Measurements from ENCODE around the gene PRKAG2.
"Not testable (repeated sequence)": the region's sequence is repeated elsewhere in the genome, so short reads cannot be mapped to it uniquely, and the experiment has no call there.

PRKAG2 gene

GRCh38 chr7:151806204-151806603, 70.7 kb downstream of the PRKAG2 start:
- no peak for DNase-seq (ENCODE audit: low read depth in 2 of 3, low spot score in 2 of 3)

- no peak for DNase-seq (ENCODE audit: low read depth in 2 of 3, low spot score in 2 of 3)
Measured at GRCh38 chr7:151805191-151805590, 71.7 kb downstream of the PRKAG2 start.

GRCh38 chr7:151804756-151805155, 72.2 kb downstream of the PRKAG2 start:
- DNase-seq (ENCODE audit: low read depth in 2 of 3, low spot score in 2 of 3) = no peak

DNA sequence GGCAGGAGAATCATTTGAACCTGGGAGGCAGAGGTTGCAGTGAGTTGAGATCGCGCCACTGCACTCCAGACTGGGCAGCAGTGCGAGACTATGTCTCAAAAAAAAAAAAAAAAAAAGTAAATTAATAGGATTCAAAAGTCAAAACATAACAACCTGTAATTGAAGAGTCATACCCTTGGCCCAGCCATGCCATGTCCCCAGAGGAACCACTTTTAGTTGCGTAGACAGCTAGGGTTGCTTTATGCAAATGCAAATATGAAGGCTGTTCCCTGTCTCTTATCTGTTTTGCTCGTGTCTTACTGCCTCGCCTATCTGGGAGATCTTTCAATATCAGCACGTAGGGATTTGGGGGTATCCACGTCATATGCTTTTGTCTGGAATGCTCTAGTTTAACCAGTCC, 73.1 kb downstream of the PRKAG2 start:
- DNase-seq (ENCODE audit: low read depth in 2 of 3, low spot score in 2 of 3) = no peak

DNA sequence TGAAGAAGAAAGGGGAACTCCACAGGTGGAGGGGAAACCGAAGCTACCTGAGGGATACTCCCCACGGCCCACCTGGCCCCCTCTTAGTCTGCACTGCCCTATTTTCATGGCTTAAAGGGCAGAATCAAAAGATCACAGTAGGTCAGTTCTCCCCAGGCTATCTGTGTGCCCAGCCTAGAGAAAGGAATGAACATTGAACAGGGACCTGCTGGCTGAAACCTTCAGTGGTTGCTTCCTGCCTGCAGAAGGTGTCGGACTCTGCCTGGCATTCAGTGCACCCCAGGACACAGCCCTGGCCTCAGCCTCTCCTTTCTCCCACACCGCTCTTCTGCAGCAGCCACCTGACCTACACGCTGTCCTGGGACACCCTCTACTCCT, 74.5 kb downstream of the PRKAG2 start:
- no peak for DNase-seq (ENCODE audit: low read depth in 2 of 3, low spot score in 2 of 3)

- DNase-seq (ENCODE audit: low read depth in 2 of 3, low spot score in 2 of 3) = no peak
Measured at GRCh38 chr7:151801782-151802468, 75.0 kb downstream of the PRKAG2 start.

- no peak for DNase-seq (ENCODE audit: low read depth in 2 of 3, low spot score in 2 of 3)
Measured at GRCh38 chr7:151801291-151801690, 75.6 kb downstream of the PRKAG2 start.

- no peak for DNase-seq (ENCODE audit: low read depth in 2 of 3, low spot score in 2 of 3)
Measured at GRCh38 chr7:151800861-151801260, 76.1 kb downstream of the PRKAG2 start.

GRCh38 chr7:151800391-151800790, 76.5 kb downstream of the PRKAG2 start:
- DNase-seq (ENCODE audit: low read depth in 2 of 3, low spot score in 2 of 3) = no peak

DNA sequence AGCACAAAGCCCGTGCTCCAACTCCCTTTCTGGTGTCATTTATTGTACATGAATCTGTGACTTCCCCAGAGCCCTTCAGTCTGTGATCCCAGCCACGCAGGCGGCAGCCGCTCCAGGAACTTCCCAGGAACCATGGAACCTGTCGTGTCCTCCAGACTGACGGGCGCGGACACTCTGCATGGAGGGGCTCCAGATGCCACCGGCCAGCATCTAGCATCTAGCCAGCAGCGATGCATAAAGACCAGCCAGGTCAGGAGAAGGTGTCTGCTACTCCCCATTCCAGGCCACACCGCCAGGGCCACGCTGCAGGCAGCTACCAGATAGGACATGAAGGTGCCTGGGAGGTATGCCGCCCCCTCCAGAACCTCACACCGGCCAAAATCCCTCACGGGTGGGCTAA, 77.4 kb downstream of the PRKAG2 start:
- no peak for DNase-seq (ENCODE audit: low read depth in 2 of 3, low spot score in 2 of 3)

DNA sequence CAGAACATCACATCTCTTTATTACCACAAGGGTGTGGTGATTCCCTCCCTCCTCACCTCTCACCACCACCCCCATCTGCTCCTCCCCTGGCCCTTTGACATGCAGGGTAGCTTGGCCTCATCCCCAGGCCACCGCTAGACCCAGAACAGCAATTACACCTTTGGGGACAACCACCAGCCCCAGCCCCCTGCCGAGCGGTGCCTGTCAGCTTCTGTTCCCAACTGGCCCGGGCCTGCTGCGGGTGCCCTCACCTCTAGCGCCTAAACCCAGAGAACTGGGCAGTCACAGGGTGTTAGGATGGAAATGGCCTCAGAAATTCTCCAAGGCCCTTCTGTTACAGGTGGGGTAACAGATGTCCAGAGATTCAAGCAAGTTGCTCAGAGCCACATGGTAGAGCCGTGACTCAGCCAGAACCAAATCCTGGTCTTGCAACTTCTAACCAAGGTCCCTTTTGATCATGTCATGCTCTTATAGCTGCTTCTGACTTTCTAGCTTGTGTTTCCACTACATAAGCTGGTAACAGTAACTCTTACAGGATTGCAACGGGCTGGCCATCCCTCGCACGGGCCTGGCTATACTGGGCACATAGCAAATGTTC, 78.0 kb downstream of the PRKAG2 start:
- DNase-seq (ENCODE audit: low read depth in 2 of 3, low spot score in 2 of 3) = no peak

DNA sequence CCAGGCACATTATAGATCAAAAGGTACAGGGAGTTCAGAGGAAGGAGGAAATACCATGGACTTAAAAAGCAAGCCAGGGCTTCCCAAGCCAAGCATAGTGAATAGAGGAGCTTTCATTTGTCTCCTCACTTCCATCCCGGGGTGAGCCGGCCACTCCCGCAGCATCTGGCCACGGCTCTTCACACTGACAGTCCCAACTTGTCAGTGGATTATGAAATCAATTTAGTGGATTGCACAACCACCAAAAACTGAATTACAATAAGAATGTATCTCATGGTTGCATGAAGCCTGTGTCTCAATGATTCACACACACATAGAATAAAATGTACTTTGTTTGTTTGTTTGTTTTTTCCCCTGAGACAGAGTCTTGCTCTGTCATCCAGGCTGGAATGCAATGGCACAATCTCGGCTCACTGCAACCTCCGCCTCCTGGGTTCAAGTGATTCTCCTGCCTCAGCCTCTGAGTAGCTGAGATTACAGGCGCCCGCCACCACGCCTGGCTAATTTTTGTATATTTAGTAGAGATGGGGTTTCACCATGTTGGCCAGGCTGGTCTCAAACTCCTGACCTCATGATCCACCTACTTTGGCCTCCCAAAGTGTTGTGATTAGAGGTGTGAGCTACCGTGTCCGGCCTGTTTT, 79.1 kb downstream of the PRKAG2 start:
- not testable (repeated sequence) for DNase-seq (ENCODE audit: low read depth in 2 of 3, low spot score in 2 of 3)

DNA sequence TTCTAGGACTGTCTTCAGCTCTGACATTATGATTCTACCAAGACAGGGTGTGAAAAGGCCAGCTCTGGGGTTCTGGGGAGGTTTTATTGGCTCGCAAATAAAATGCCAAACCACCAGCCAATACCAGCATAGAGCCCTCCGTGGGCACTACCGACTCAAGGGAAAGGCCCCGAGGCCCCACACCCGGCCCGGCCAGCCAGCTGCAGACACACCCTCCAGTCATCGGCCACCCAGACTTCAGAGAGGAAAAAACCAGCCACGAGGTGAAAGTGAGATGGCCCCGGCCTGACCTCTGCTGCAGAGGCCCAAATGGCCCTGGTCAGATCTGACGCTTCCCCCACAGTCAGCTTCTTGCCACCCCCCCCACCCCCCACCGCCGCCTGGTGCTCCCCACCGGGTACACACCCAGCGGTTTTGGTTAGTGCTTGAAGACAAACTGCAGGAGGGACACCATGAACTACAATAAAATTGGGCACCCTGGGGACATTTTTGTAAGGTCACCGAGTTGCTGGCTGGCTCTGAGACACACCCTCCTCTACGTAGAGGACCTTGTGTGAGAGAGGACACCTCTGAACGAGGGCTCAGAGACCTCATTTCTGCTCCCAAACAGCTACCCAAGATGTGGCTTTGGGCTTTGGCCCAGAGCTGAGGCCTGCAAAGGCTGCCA, 79.9 kb downstream of the PRKAG2 start:
- DNase-seq (ENCODE audit: low read depth in 2 of 3, low spot score in 2 of 3) = no peak

GRCh38 chr7:151796091-151796870, 80.6 kb downstream of the PRKAG2 start:
- DNase-seq (ENCODE audit: low read depth in 2 of 3, low spot score in 2 of 3) = no peak

DNA sequence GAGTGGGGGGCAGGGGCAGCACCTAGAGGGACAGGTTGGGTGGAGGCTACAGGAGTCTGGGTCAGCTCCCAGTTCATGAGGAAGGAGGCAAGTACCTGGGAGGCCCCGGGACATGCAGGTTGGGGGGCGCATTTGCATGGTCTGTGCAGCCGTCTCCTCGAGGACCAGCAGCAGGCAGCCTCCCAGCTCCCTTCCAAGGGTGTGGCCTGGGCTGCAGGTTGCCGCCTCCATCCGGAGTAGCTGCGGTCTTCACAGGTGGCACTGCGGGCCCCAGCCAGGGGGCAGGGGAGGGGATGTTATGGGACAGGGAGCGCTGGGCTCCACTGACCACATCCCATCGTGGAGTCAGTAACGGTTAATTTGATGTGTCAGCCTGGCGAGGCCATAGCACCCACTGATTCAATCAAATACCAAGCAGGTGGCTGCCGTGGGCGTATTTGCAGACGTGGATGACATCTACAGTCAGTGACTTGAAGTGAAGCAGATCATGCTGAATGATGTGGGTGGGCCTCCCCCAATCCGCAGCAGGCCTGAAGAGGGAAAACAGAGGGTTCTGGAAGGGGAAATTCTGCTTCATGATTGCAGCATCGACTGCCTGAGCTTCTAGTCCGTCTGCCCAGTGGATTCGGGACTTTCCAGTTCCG, 81.6 kb downstream of the PRKAG2 start:
- DNase-seq (ENCODE audit: low read depth in 2 of 3, low spot score in 2 of 3) = peak; percentile 49 to 73 (median 54)

DNA sequence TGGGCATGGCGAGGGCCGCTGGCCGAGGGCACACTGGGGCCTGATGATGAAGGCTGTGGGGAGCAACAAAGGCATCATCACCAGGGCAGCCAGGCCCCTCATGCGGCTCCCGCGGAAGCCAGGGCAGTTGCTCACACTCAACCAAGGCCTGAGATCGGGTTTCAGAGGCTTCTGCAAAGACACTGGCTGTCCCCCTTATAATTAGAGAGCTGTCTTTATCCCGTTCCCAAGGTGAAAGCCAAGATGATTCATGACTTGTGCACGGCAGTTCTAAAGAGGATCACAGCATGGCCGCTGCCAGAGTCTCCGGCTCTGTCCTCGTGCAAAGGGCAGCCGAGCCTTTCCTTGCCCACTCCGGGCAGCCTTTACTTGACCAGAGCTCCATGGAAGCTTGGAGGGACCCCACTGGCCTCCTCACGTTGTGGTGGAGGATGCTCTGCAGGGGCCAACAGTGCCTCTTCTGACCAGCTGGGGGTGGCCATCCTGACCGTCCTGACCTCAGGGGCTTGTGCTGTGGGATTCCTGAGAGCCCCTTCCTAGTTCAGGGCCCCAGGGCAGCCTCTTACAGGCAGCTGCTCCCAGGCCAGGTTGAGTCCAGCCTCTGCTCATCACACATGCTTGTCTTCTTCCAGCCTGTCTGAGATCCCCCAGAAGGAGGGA, 82.3 kb downstream of the PRKAG2 start:
- DNase-seq (ENCODE audit: low read depth in 2 of 3, low spot score in 2 of 3) = no peak

GRCh38 chr7:151793991-151794507, 82.9 kb downstream of the PRKAG2 start:
- no peak for DNase-seq (ENCODE audit: low read depth in 2 of 3, low spot score in 2 of 3)

DNA sequence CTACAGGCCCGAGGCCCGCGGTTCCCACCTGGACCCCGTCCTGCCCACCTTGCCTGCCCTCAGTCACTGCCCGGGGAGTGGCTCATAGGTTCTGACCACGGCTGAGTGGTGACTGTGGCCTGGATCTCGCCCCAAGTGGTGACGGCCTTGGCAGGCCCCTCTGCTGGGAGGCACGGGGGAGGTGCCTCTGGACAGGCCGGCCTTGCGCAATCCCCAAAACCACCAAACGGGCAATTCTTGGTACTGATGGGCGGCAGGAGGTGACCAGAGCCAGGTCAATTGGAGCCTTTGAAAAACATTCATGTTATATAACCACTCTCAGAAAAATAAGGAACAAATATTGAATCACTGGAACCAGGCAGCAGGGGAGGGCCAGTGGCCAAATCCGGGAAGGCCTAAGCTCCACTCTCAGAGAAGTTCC, 83.4 kb downstream of the PRKAG2 start:
- DNase-seq (ENCODE audit: low read depth in 2 of 3, low spot score in 2 of 3) = no peak

GRCh38 chr7:151792636-151793035, 84.3 kb downstream of the PRKAG2 start:
- no peak for DNase-seq (ENCODE audit: low read depth in 2 of 3, low spot score in 2 of 3)

- DNase-seq (ENCODE audit: low read depth in 2 of 3, low spot score in 2 of 3) = no peak
Measured at GRCh38 chr7:151792086-151792485, 84.8 kb downstream of the PRKAG2 start.

Measured in activated CD8-positive, alpha-beta memory T cell treated with anti-CD3 and anti-CD28 coated beads for 48 hours (primary cell).